ENCODE results near the gene VPS37C. TPM values are rescaled to one million over a fixed set of nuclear protein-coding genes. Genes with fewer than 3 reads are reported as not detected.
"Not testable (repeated sequence)": the region's sequence is repeated elsewhere in the genome, so short reads cannot be mapped to it uniquely, and the experiment has no call there.

The VPS37C gene
- total and polyA plus RNA-seq, 2 donors from 2014 or later, result 13.9 to 31.8 TPM

GRCh38 chr11:61103851-61104423 lies 57.3 kb downstream of the VPS37C start:
- DNase-seq (no peak), FAIRE-seq (no peak)
- Histone ChIP-seq H3K27me3 (ENCODE audit: control insufficient read depth, insufficient read depth, low read length) (no peaks in the 10 kb centered on the region), H3K27ac (ENCODE audit: low read depth in 2 of 2, low read length in 2 of 2) (no peak overlapping the region), H3K36me3 (ENCODE audit: control insufficient read depth in 2 of 3, insufficient read depth in 3 of 3, low read length in 3 of 3) (no peaks in the 10 kb centered on the region), H3K9ac (ENCODE audit: low read length in 3 of 3) (no peak overlapping the region), H3K4me1 (ENCODE audit: control insufficient read depth in 2 of 3, insufficient read depth in 2 of 3, low read depth in 1 of 3, low read length in 3 of 3) (no peaks in the 10 kb centered on the region), H3K9me3 (ENCODE audit: control insufficient read depth in 2 of 3, insufficient read depth in 1 of 3, low read length in 3 of 3) (peaks cover 0 to 4% (median 0%) of the 10 kb centered on the region in 3 donors), H3K4me3 (ENCODE audit: low read length in 3 of 3) (no peak overlapping the region)
- TF ChIP-seq CTCF (IDR thresholded peaks at IDR 0.05; ENCODE audit: borderline replicate concordance, extremely low read depth, insufficient read depth), result no peak
- intact Hi-C loops (cut with DNase I), result no loop called here

- FAIRE-seq (no peak), DNase-seq (no peak)
- Histone ChIP-seq H3K9me3 (ENCODE audit: control insufficient read depth in 2 of 3, insufficient read depth in 1 of 3, low read length in 3 of 3) (peaks cover 0 to 4% (median 0%) of the 10 kb centered on the region in 3 donors), H3K4me1 (ENCODE audit: control insufficient read depth in 2 of 3, insufficient read depth in 2 of 3, low read depth in 1 of 3, low read length in 3 of 3) (no peaks in the 10 kb centered on the region), H3K9ac (ENCODE audit: low read length in 3 of 3) (no peak overlapping the region), H3K36me3 (ENCODE audit: control insufficient read depth in 2 of 3, insufficient read depth in 3 of 3, low read length in 3 of 3) (no peaks in the 10 kb centered on the region), H3K27me3 (ENCODE audit: control insufficient read depth, insufficient read depth, low read length) (no peaks in the 10 kb centered on the region), H3K4me3 (ENCODE audit: low read length in 3 of 3) (no peak overlapping the region), H3K27ac (ENCODE audit: low read depth in 2 of 2, low read length in 2 of 2) (no peak overlapping the region)
- no peak for TF ChIP-seq CTCF (IDR thresholded peaks at IDR 0.05; ENCODE audit: borderline replicate concordance, extremely low read depth, insufficient read depth)
- intact Hi-C loops (cut with DNase I), result no loop called here
Measured at GRCh38 chr11:61102667-61103571, 58.3 kb downstream of the VPS37C start.

GRCh38 chr11:61098778-61099177 lies 62.4 kb downstream of the VPS37C start:
- DNase-seq, result no peak
- Histone ChIP-seq H3K9me3 (ENCODE audit: control insufficient read depth in 2 of 3, insufficient read depth in 1 of 3, low read length in 3 of 3) (peaks cover 0 to 4% (median 0%) of the 10 kb centered on the region in 3 donors), H3K9ac (ENCODE audit: low read length in 3 of 3) (no peak overlapping the region), H3K4me1 (ENCODE audit: control insufficient read depth in 2 of 3, insufficient read depth in 2 of 3, low read depth in 1 of 3, low read length in 3 of 3) (no peaks in the 10 kb centered on the region), H3K27ac (ENCODE audit: low read depth in 2 of 2, low read length in 2 of 2) (no peak overlapping the region), H3K4me3 (ENCODE audit: low read length in 3 of 3) (no peak overlapping the region), H3K27me3 (ENCODE audit: control insufficient read depth, insufficient read depth, low read length) (no peaks in the 10 kb centered on the region), H3K36me3 (ENCODE audit: control insufficient read depth in 2 of 3, insufficient read depth in 3 of 3, low read length in 3 of 3) (no peaks in the 10 kb centered on the region)
- TF ChIP-seq CTCF (IDR thresholded peaks at IDR 0.05; ENCODE audit: borderline replicate concordance, extremely low read depth, insufficient read depth), result no peak
- no peak for FAIRE-seq
- intact Hi-C loops (cut with DNase I), result no loop called here

GRCh38 chr11:61098261-61098660 lies 63.0 kb downstream of the VPS37C start:
- H3K9me3 ChIP-seq (ENCODE audit: control insufficient read depth in 2 of 3, insufficient read depth in 1 of 3, low read length in 3 of 3); H3K4me1 ChIP-seq (ENCODE audit: control insufficient read depth in 2 of 3, insufficient read depth in 2 of 3, low read depth in 1 of 3, low read length in 3 of 3); H3K36me3 ChIP-seq (ENCODE audit: control insufficient read depth in 2 of 3, insufficient read depth in 3 of 3, low read length in 3 of 3); FAIRE-seq; DNase-seq; intact Hi-C loops (cut with DNase I); H3K27ac ChIP-seq (ENCODE audit: low read depth in 2 of 2, low read length in 2 of 2); H3K9ac ChIP-seq (ENCODE audit: low read length in 3 of 3); H3K4me3 ChIP-seq (ENCODE audit: low read length in 3 of 3); H3K27me3 ChIP-seq (ENCODE audit: control insufficient read depth, insufficient read depth, low read length): not testable (repeated sequence)

Data from kidney (tissue), 14 donors.